Measurements from ENCODE around the gene HECW1. TPM values are rescaled to one million over a fixed set of nuclear protein-coding genes. Genes with fewer than 3 reads are reported as not detected.

HECW1 gene
- polyA plus RNA-seq, 2 of the 4 experiments (the other 2 are of a cell fraction): 11.3 TPM

- POLR2A ChIA-PET: no interaction called here
- no peaks in the 10 kb centered on the region for H3K9me3 ChIP-seq
- DNase-seq (ENCODE audit: low read depth in 1 of 2, low spot score in 1 of 2): no peak
- ATAC-seq: no peak
- no peak overlapping the region for H3K4me2 ChIP-seq
- H3K27ac ChIP-seq: no peak overlapping the region
- no peak for TF ChIP-seq RARB (CRISPR knock-in tag; IDR thresholded peaks at IDR 0.05)
- no peak for TF ChIP-seq HDAC2 (IDR thresholded peaks at IDR 0.05)
- no peak for TF ChIP-seq HOXA7 (CRISPR knock-in tag; IDR thresholded peaks at IDR 0.05)
- TF ChIP-seq ESRRA (IDR thresholded peaks at IDR 0.05; ENCODE audit: borderline replicate concordance, low read length): no peak
- no peak for TF ChIP-seq HOXB5 (CRISPR knock-in tag; IDR thresholded peaks at IDR 0.05)
- CTCF ChIA-PET: interaction anchor here (1.1 kb wide), 1 partner anchor 27 kb away, joined by 3 read pairs; no protein-coding TSS in a partner anchor
- FAIRE-seq: no peak
- H3K4me3 ChIP-seq: no peak overlapping the region
- 81% methylated on average over 6 of the region's 6 CpGs for WGBS (ENCODE audit: missing lambda C conversion rate)
- no peaks in the 10 kb centered on the region for H3K4me1 ChIP-seq
These were observed 423.6 kb downstream of the HECW1 start for GRCh38 chr7:43535810-43536585.

GRCh38 chr7:43536773-43537172 is 424.3 kb downstream of the HECW1 start:
- CTCF ChIA-PET: interaction anchor here (0.6 to 1.5 kb wide), 5 partner anchors 8 to 163 kb away, joined by 3 to 4 read pairs (median 3); no protein-coding TSS in a partner anchor
- H3K4me2 ChIP-seq: no peak overlapping the region
- H3K27ac ChIP-seq: no peak overlapping the region
- ATAC-seq (no peak), FAIRE-seq (no peak), DNase-seq (ENCODE audit: low read depth in 1 of 2, low spot score in 1 of 2) (no peak)
- H3K4me1 ChIP-seq: no peaks in the 10 kb centered on the region
- POLR2A ChIA-PET: no interaction called here
- over 99% methylated on average over 12 of the region's 15 CpGs for WGBS (ENCODE audit: missing lambda C conversion rate)
- H3K9me3 ChIP-seq: no peaks in the 10 kb centered on the region
- TF ChIP-seq MAX (IDR thresholded peaks at IDR 0.05): no peak
- no peak for TF ChIP-seq NR3C1 (IDR thresholded peaks at IDR 0.05)
- no peak for TF ChIP-seq FOSL2 (IDR thresholded peaks at IDR 0.05)
- no peak for TF ChIP-seq FOSL2 (CRISPR knock-in tag; IDR thresholded peaks at IDR 0.05)
- TF ChIP-seq CEBPB (IDR thresholded peaks at IDR 0.05): no peak
- no peak for TF ChIP-seq JUNB (IDR thresholded peaks at IDR 0.05)
- no peak for TF ChIP-seq EHMT2 (IDR thresholded peaks at IDR 0.05; ENCODE audit: low read depth)
- TF ChIP-seq EP300 (IDR thresholded peaks at IDR 0.05): no peak
- TF ChIP-seq RAD21 (conservative IDR thresholded peaks at IDR 0.05 in 1 of 2, IDR thresholded peaks at IDR 0.05 in 1 of 2): no peak
- TF ChIP-seq NPAS2 (CRISPR knock-in tag; IDR thresholded peaks at IDR 0.05; ENCODE audit: borderline replicate concordance): no peak
- TF ChIP-seq BHLHE40 (IDR thresholded peaks at IDR 0.05; ENCODE audit: low read depth, low read length): no peak
- TF ChIP-seq RARB (CRISPR knock-in tag; IDR thresholded peaks at IDR 0.05): no peak
- TF ChIP-seq HEYL (CRISPR knock-in tag; IDR thresholded peaks at IDR 0.05): no peak
- TF ChIP-seq MAZ (IDR thresholded peaks at IDR 0.05; ENCODE audit: borderline replicate concordance, low read depth, low read length): no peak
- TF ChIP-seq ZNF302 (CRISPR knock-in tag; IDR thresholded peaks at IDR 0.05): no peak
- no peak for TF ChIP-seq ATOH8 (CRISPR knock-in tag; IDR thresholded peaks at IDR 0.05; ENCODE audit: low read depth)
- TF ChIP-seq RNF2 (IDR thresholded peaks at IDR 0.05; ENCODE audit: borderline replicate concordance, low read depth): no peak
- no peak for TF ChIP-seq HDAC2 (IDR thresholded peaks at IDR 0.05)
- no peak for TF ChIP-seq KDM5A (IDR thresholded peaks at IDR 0.05)
- no peak overlapping the region for H3K4me3 ChIP-seq

- H3K27ac ChIP-seq: no peak overlapping the region
- POLR2A ChIA-PET: no interaction called here
- CTCF ChIA-PET: interaction anchor here (0.6 to 1.5 kb wide), 7 partner anchors 9 to 970 kb away, joined by 3 to 4 read pairs (median 3); no protein-coding TSS in a partner anchor
- no peaks in the 10 kb centered on the region for H3K4me1 ChIP-seq
- no peak for ATAC-seq
- no peak overlapping the region for H3K4me2 ChIP-seq
- no peak overlapping the region for H3K4me3 ChIP-seq
- no peak for TF ChIP-seq EHF (CRISPR knock-in tag; IDR thresholded peaks at IDR 0.05)
- TF ChIP-seq PHF8 (IDR thresholded peaks at IDR 0.05; ENCODE audit: borderline replicate concordance, low read depth): no peak
- TF ChIP-seq GATA3 (IDR thresholded peaks at IDR 0.05; ENCODE audit: borderline replicate concordance): no peak
- no peak for TF ChIP-seq HMGXB4 (CRISPR knock-in tag; IDR thresholded peaks at IDR 0.05; ENCODE audit: borderline replicate concordance)
- TF ChIP-seq POLR2AphosphoS2 (conservative IDR thresholded peaks at IDR 0.05; ENCODE audit: low read length): no peak
- no peak for TF ChIP-seq RAD21 (conservative IDR thresholded peaks at IDR 0.05 in 1 of 2, IDR thresholded peaks at IDR 0.05 in 1 of 2)
- no peak for TF ChIP-seq KDM1A (IDR thresholded peaks at IDR 0.05; ENCODE audit: low read depth)
- no peak for TF ChIP-seq EP300 (IDR thresholded peaks at IDR 0.05)
- WGBS (ENCODE audit: missing lambda C conversion rate): 86% methylated on average over 7 of the region's 9 CpGs
- no peaks in the 10 kb centered on the region for H3K9me3 ChIP-seq
- no peak for DNase-seq (ENCODE audit: low read depth in 1 of 2, low spot score in 1 of 2)
- no peak for FAIRE-seq
These were observed 425.4 kb downstream of the HECW1 start for GRCh38 chr7:43537765-43538403.
